ENCODE measurements around the gene RND1.
A peak's percentile ranks its signal among the peaks of the same experiment; 100 is the strongest.
"Not testable (repeated sequence)": the region's sequence is repeated elsewhere in the genome, so short reads cannot be mapped to it uniquely, and the experiment has no call there.

Gene RND1

GRCh38 chr12:48866052-48866711 is 512 bp upstream of the RND1 start:
- DNase-seq: no peak

GRCh38 chr12:48863291-48863690 is 2.4 kb downstream of the RND1 start:
- no peak for DNase-seq

GRCh38 chr12:48862760-48863159 is 2.9 kb downstream of the RND1 start:
- no peak for DNase-seq

- DNase-seq: no peak
Measured at GRCh38 chr12:48861111-48861510, 4.6 kb downstream of the RND1 start.

GRCh38 chr12:48860236-48860635 is 5.4 kb downstream of the RND1 start:
- DNase-seq: not testable (repeated sequence)

- DNase-seq: no peak
Measured at GRCh38 chr12:48859607-48860006, 6.1 kb downstream of the RND1 start.

GRCh38 chr12:48858043-48858442 is 7.6 kb downstream of the RND1 start:
- no peak for DNase-seq

- no peak for DNase-seq
Measured at GRCh38 chr12:48857278-48857994, 8.2 kb downstream of the RND1 start.

GRCh38 chr12:48856379-48856778 is 9.3 kb downstream of the RND1 start:
- no peak for DNase-seq

- not testable (repeated sequence) for DNase-seq
Measured at GRCh38 chr12:48854932-48855331, 10.7 kb downstream of the RND1 start.

GRCh38 chr12:48854488-48854887 is 11.2 kb downstream of the RND1 start:
- DNase-seq: no peak

GRCh38 chr12:48852734-48853688 is 12.7 kb downstream of the RND1 start:
- DNase-seq: peak; percentile 95

GRCh38 chr12:48851883-48852733 is 13.6 kb downstream of the RND1 start, which contains the start of gene DDX23:
DDX23 (minus strand) TSS chr12:48852163; CDS start chr12:48845782, 6,381 bp downstream.
- peak; percentile 100 for DNase-seq

GRCh38 chr12:48842021-48842420 is 23.6 kb downstream of the RND1 start:
- not testable (repeated sequence) for DNase-seq

GRCh38 chr12:48838048-48838447 is 27.6 kb downstream of the RND1 start:
- no peak for DNase-seq

- DNase-seq: no peak
Measured at GRCh38 chr12:48832321-48833060, 33.2 kb downstream of the RND1 start.

- DNase-seq: no peak
Measured at GRCh38 chr12:48831257-48831656, 34.4 kb downstream of the RND1 start.

GRCh38 chr12:48828841-48829575 is 36.7 kb downstream of the RND1 start:
- no peak for DNase-seq

GRCh38 chr12:48828293-48828692 is 37.4 kb downstream of the RND1 start:
- peak; percentile 56 for DNase-seq

GRCh38 chr12:48827513-48828096 is 38.1 kb downstream of the RND1 start:
- peak; percentile 56 for DNase-seq
